Measurements from ENCODE around the gene FGF18. TPM values are rescaled to one million over a fixed set of nuclear protein-coding genes. Genes with fewer than 3 reads are reported as not detected.

The FGF18 gene
- total RNA-seq, 4 donors from 2014 or later = 0.66 to 0.91 (median 0.86) TPM; not detected in 1

- H3K4me1 ChIP-seq = peaks cover 6 to 28% (median 24%) of the 10 kb centered on the region in 4 donors
- peak overlapping the region; percentile 73 to 84 (median 81) for H3K27ac ChIP-seq (replicated peaks in 1 of 4)
- no peaks in the 10 kb centered on the region for H3K9me3 ChIP-seq
- WGBS = 28% methylated on average over 26 of the region's 88 CpGs
- intact Hi-C loops (cut with DNase I) = no loop called here
- no peak for DNase-seq (ENCODE audit: extremely low spot score)
- peaks cover 0 to 25% (median 0%) of the 10 kb centered on the region in 4 donors for H3K27me3 ChIP-seq
- no peaks in the 10 kb centered on the region for H3K36me3 ChIP-seq
- TF ChIP-seq POLR2A (IDR thresholded peaks at IDR 0.05; ENCODE audit: low read depth) (no peak), CTCF (IDR thresholded peaks at IDR 0.05) (no peak), POLR2AphosphoS5 (IDR thresholded peaks at IDR 0.05) (no peak), EP300 (IDR thresholded peaks at IDR 0.05) (no peak)
- peak overlapping the region; percentile 55 to 65 (median 58) for H3K4me3 ChIP-seq
Measured at GRCh38 chr5:171450423-171451331, 31.2 kb downstream of the FGF18 start.

- no peak for DNase-seq (ENCODE audit: extremely low spot score)
- H3K4me3 ChIP-seq = peak overlapping the region; percentile 55 to 65 (median 58)
- peaks cover 0 to 22% (median 18%) of the 10 kb centered on the region in 4 donors for H3K4me1 ChIP-seq
- 87% methylated on average over 13 of the region's 17 CpGs for WGBS
- peak overlapping the region; percentile 73 to 84 (median 81) for H3K27ac ChIP-seq (replicated peaks in 1 of 4)
- peaks cover 0 to 25% (median 0%) of the 10 kb centered on the region in 4 donors for H3K27me3 ChIP-seq
- no peak for TF ChIP-seq EP300 (IDR thresholded peaks at IDR 0.05)
- no peak for TF ChIP-seq POLR2AphosphoS5 (IDR thresholded peaks at IDR 0.05)
- no peak for TF ChIP-seq POLR2A (IDR thresholded peaks at IDR 0.05; ENCODE audit: low read depth)
- TF ChIP-seq CTCF (IDR thresholded peaks at IDR 0.05) = no peak
- H3K36me3 ChIP-seq = no peaks in the 10 kb centered on the region
- no peaks in the 10 kb centered on the region for H3K9me3 ChIP-seq
- intact Hi-C loops (cut with DNase I) = no loop called here
Measured at GRCh38 chr5:171451421-171451820, 32.0 kb downstream of the FGF18 start.

- 89% methylated on average over 11 of the region's 11 CpGs for WGBS
- no peak for DNase-seq (ENCODE audit: extremely low spot score)
- TF ChIP-seq CTCF (IDR thresholded peaks at IDR 0.05) (no peak), EP300 (IDR thresholded peaks at IDR 0.05) (no peak), POLR2AphosphoS5 (IDR thresholded peaks at IDR 0.05) (no peak), POLR2A (IDR thresholded peaks at IDR 0.05; ENCODE audit: low read depth) (no peak)
- Histone ChIP-seq H3K27me3 (peaks cover 0 to 25% (median 0%) of the 10 kb centered on the region in 4 donors), H3K27ac (replicated peaks in 1 of 4) (no peak overlapping the region), H3K36me3 (peaks cover 0 to 3% (median 0%) of the 10 kb centered on the region in 4 donors), H3K9me3 (no peaks in the 10 kb centered on the region), H3K4me1 (peaks cover 0 to 22% (median 18%) of the 10 kb centered on the region in 4 donors), H3K4me3 (no peak overlapping the region)
- intact Hi-C loops (cut with DNase I) = no loop called here
Measured at GRCh38 chr5:171453056-171453725, 33.7 kb downstream of the FGF18 start.

- DNase-seq (ENCODE audit: extremely low spot score) = no peak
- TF ChIP-seq CTCF (IDR thresholded peaks at IDR 0.05) (no peak), POLR2AphosphoS5 (IDR thresholded peaks at IDR 0.05) (no peak), EP300 (IDR thresholded peaks at IDR 0.05) (no peak), POLR2A (IDR thresholded peaks at IDR 0.05; ENCODE audit: low read depth) (no peak)
- Histone ChIP-seq H3K9me3 (no peaks in the 10 kb centered on the region), H3K4me1 (peaks cover 0 to 22% (median 18%) of the 10 kb centered on the region in 4 donors), H3K4me3 (no peak overlapping the region), H3K36me3 (peaks cover 0 to 3% (median 0%) of the 10 kb centered on the region in 4 donors), H3K27me3 (peaks cover 0 to 25% (median 0%) of the 10 kb centered on the region in 4 donors), H3K27ac (replicated peaks in 1 of 4) (no peak overlapping the region)
- intact Hi-C loops (cut with DNase I) = no loop called here
- 94% methylated on average over 2 of the region's 2 CpGs for WGBS
Measured at GRCh38 chr5:171453988-171454387, 34.5 kb downstream of the FGF18 start.
